ENCODE data around the gene EIF3A.

- no peak for TF ChIP-seq CTCF (IDR thresholded peaks at IDR 0.05; ENCODE audit: insufficient read depth, low read length, poor library complexity, severe bottlenecking)
- TF ChIP-seq EZH2phosphoT487 (conservative IDR thresholded peaks at IDR 0.05; ENCODE audit: low read length): no peak
Measured at GRCh38 chr10:119026301-119027110, 54.1 kb downstream of the EIF3A start.
